Measurements from ENCODE around the gene THRB.

The THRB gene

DNA sequence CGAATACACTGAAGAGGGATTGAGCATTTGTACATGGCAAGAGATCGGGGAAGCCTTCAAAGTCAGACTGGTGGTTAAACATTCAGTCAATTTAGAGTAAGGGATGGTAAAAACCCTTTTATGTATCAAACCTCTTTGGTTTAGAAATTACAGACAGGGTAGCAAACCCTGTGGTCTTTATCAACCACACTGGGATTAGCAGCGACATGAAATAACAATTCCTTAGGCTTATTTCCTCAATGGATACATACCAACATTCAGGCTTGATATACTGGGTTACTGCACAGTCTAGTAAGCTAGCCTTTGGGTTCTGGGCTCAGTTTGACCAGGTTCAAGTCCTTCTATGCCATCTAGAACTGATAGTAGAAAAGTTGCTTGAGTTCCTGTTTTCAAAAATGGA lies 127.4 kb downstream of the THRB start:
- H3K4me3 ChIP-seq (ENCODE audit: control insufficient read depth, low read depth, low read length), result no peak overlapping the region
- TF ChIP-seq, protein P1, sequence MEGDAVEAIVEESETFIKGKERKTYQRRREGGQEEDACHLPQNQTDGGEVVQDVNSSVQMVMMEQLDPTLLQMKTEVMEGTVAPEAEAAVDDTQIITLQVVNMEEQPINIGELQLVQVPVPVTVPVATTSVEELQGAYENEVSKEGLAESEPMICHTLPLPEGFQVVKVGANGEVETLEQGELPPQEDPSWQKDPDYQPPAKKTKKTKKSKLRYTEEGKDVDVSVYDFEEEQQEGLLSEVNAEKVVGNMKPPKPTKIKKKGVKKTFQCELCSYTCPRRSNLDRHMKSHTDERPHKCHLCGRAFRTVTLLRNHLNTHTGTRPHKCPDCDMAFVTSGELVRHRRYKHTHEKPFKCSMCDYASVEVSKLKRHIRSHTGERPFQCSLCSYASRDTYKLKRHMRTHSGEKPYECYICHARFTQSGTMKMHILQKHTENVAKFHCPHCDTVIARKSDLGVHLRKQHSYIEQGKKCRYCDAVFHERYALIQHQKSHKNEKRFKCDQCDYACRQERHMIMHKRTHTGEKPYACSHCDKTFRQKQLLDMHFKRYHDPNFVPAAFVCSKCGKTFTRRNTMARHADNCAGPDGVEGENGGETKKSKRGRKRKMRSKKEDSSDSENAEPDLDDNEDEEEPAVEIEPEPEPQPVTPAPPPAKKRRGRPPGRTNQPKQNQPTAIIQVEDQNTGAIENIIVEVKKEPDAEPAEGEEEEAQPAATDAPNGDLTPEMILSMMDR (IDR thresholded peaks at IDR 0.05; ENCODE audit: control insufficient read depth, insufficient read depth, low read depth, low read length, missing control alignments), result no peak
- DNase-seq (ENCODE audit: low read depth), result no peak

DNA sequence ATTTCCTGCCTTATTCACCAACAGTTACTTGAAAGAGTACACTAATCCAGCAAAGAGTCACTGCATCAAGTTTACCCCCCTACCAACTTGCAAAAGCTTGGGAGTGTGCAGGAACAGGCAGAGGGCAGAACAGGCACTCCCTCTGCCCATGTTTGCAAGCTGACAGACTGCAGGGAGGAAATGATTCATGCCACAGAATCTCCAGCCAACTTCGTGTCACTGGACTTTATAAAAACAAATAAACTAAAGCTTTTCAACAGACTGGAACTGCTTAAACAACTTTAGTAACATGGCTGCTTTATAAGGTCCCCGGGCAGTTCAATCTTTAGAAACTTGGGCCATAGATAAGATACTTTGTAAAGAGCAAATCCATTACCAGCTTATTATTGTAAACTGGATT lies 129.5 kb downstream of the THRB start:
- TF ChIP-seq, protein P1 (IDR thresholded peaks at IDR 0.05; ENCODE audit: control insufficient read depth, insufficient read depth, low read depth, low read length, missing control alignments), result peak; percentile 10
- peak; percentile 46 for DNase-seq (ENCODE audit: low read depth)
- H3K4me3 ChIP-seq (ENCODE audit: control insufficient read depth, low read depth, low read length), result no peak overlapping the region

DNA sequence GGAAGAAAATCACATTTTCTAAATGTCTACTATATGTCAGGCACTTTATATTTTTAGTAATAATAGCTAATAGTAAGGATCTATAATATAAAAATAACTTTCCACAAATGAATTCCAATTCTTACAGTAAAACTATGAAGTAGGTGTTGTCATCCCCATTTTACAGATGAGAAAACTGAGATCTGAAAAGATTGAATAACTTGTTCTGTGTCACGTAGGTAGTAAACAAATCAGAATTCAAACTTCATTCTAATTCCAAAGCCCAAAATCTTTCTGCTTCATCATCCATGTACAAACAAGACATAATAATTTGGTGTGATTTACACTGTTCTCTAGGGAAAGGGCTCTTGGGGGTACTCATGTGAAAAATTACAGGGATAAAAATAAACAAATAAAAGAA lies 130.3 kb downstream of the THRB start:
- H3K4me3 ChIP-seq (ENCODE audit: control insufficient read depth, low read depth, low read length), result no peak overlapping the region
- TF ChIP-seq, protein P1 (IDR thresholded peaks at IDR 0.05; ENCODE audit: control insufficient read depth, insufficient read depth, low read depth, low read length, missing control alignments), result no peak
- no peak for DNase-seq (ENCODE audit: low read depth)

DNA sequence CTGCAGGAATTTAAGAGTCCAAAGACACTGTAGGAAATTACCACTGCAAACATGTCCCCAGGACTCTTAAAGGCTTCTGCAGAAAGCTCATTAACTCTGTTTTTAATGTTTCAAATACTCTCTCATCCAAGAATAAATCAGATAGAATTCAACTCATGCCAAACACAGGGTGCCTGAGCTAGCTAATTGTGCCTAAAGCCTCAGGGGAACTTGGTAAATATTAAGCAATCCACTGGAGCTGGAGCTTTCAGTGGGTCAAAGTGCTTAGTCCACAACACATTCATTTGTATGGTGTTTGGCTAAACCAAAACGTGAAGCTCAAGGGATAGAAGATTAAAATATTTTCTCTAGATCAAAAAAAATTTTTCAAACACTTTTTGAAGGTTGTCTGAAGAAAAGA lies 131.4 kb downstream of the THRB start:
- DNase-seq (ENCODE audit: low read depth), result no peak

DNA sequence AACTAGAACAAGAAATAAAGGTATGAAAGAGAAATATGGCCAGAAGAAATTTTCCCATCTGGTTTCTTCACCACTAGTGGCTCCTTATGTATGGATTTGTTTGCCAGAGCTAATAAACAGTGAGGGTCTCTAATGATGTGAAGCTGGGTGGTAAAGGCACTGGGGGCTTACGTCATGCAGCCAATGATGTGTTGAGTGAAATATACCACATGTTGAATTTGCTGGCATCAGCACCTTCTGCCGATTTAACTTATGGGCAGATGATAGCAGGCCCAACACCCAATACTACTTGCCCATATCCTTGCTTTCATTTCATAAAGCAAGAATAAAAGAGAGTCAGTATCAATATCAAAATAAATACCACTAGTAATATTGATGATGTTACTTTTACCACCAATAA lies 133.0 kb downstream of the THRB start:
- no peak overlapping the region for H3K4me3 ChIP-seq (ENCODE audit: control insufficient read depth, low read depth, low read length)
- TF ChIP-seq, protein P1 (IDR thresholded peaks at IDR 0.05; ENCODE audit: control insufficient read depth, insufficient read depth, low read depth, low read length, missing control alignments), result no peak
- no peak for DNase-seq (ENCODE audit: low read depth)

More for the DNA sequence above, 131.4 kb downstream of the THRB start:
- H3K4me3 ChIP-seq (ENCODE audit: control insufficient read depth, low read depth, low read length), result no peak overlapping the region
- TF ChIP-seq, protein P1 (IDR thresholded peaks at IDR 0.05; ENCODE audit: control insufficient read depth, insufficient read depth, low read depth, low read length, missing control alignments), result no peak

DNA sequence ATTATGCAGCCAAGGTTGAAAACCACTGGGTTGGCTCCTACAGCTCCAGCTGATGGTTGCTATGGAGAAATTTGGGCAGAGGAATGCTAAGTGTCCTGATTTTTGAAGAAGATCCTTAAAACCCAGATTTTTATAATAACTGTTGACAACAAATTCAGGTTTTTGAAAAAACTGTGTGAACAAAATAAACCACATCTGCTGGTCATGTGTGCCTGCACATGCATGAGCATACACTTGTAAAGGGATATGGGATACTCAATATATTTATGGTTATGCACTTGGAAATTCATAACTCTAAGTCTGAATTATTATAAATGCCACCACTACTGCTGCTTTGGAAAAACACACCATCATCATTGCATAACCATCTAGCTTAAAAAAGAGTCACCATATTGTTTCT lies 133.7 kb downstream of the THRB start:
- DNase-seq (ENCODE audit: low read depth), result no peak

More for the DNA sequence above, 133.7 kb downstream of the THRB start:
- no peak overlapping the region for H3K4me3 ChIP-seq (ENCODE audit: control insufficient read depth, low read depth, low read length)
- TF ChIP-seq, protein P1 (IDR thresholded peaks at IDR 0.05; ENCODE audit: control insufficient read depth, insufficient read depth, low read depth, low read length, missing control alignments), result no peak
